MM.1S (cell line): ENCODE data around the gene ATG3.

Source experiments
- EZH2 ChIP-seq: fragments of 300-600 bp; sonication (generic); optimal IDR thresholded peaks from 2 replicates; pipeline ENCODE3; 2017; ENCODE audit warnings: low read depth, mild to moderate bottlenecking, antibody characterized with exemption, low read length, mixed read lengths
- EZH2phosphoT487 ChIP-seq: fragments of 300-600 bp; sonication (generic); IDR thresholded peaks from 2 replicates; pipeline ENCODE4 v1.6.1; 2018; ENCODE audit warnings: antibody characterized with exemption, low read length
- TF ChIP-seq, protein P1 (sequence below): fragments of 300-600 bp; sonication (generic); IDR thresholded peaks from 2 replicates; pipeline ENCODE4 v1.5.1; 2016; ENCODE audit warnings: antibody characterized with exemption, low read length, mixed read lengths

DNA sequence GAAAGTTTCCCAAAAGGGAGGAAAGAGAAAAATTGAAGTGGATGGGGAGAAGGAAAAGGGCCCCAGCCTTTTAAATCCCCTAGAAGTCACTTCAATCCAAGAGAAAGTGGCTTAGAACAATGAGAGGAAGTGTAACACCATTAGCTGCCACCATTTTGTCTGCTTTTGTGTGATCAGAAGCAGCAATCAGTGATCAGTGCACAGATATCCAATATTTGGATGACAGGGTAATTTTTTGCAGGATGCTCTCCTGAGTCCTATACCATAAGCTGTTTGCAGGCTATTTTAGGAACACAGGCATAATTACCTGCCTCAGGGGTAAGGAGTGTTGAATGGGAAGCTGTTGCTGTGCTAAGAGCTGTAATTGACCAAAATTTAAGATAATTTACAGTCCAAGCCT lies 31.5 kb upstream of the ATG3 start:
- TF ChIP-seq, protein P1, sequence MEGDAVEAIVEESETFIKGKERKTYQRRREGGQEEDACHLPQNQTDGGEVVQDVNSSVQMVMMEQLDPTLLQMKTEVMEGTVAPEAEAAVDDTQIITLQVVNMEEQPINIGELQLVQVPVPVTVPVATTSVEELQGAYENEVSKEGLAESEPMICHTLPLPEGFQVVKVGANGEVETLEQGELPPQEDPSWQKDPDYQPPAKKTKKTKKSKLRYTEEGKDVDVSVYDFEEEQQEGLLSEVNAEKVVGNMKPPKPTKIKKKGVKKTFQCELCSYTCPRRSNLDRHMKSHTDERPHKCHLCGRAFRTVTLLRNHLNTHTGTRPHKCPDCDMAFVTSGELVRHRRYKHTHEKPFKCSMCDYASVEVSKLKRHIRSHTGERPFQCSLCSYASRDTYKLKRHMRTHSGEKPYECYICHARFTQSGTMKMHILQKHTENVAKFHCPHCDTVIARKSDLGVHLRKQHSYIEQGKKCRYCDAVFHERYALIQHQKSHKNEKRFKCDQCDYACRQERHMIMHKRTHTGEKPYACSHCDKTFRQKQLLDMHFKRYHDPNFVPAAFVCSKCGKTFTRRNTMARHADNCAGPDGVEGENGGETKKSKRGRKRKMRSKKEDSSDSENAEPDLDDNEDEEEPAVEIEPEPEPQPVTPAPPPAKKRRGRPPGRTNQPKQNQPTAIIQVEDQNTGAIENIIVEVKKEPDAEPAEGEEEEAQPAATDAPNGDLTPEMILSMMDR = no peak
- no peak for TF ChIP-seq EZH2
- no peak for TF ChIP-seq EZH2phosphoT487
